ENCODE data around the gene CHST3.

The CHST3 gene

GRCh38 chr10:72016608-72017300 is 52.6 kb downstream of the CHST3 start:
- peak; percentile 54 to 80 for DNase-seq
- Histone ChIP-seq H3K9me3 (no peaks in the 10 kb centered on the region), H3K27ac (peak overlapping the region; percentile 56 to 61), H3K4me1 (peaks cover 0 to 57% (median 37%) of the 10 kb centered on the region in 4 donors), H3K36me3 (no peaks in the 10 kb centered on the region), H3K27me3 (no peaks in the 10 kb centered on the region), H3K4me3 (no peak overlapping the region)
- intact Hi-C loops (cut with DNase I; ENCODE audit: low total_unique reads), result no loop called here
- TF ChIP-seq CTCF (IDR thresholded peaks at IDR 0.05), result no peak

DNA sequence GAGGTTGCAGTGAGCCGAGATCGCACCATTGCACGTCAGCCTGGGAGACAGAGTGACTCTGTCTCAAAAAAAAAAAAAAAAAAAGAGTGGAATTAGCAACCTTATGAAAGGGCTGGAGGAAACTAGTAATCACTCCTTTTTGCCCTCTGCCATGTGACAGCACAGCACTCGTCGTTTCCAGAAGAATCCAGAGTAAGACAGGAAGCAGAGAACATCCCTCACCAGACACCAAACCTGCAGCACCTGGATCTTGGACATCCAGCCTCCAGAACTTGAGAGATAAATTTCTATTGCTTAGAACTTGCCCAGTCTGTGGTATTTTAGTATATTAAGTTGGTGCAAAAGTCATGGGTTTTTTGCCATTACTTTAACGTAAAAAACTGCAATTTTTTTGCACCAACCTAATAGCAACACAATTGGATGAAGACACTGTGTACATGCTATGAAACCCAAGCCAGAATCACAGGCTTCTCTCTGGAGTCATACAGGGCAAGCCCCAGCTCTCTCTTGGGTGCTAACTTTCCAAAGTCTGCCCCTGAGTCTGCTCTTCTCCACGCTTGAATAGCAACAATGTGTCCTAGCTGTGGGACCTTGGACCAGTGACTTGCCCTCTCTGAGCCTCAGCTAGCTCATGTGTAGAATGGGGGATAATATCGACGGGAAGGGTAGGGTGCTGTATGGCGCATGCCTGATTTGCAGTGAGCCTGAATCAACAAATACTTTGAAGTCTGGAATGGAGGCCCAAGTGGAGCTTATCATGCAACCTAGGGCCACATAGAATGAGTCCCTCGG is 55.1 kb downstream of the CHST3 start:
- Histone ChIP-seq H3K27ac (no peak overlapping the region), H3K27me3 (no peaks in the 10 kb centered on the region), H3K4me3 (no peak overlapping the region), H3K36me3 (no peaks in the 10 kb centered on the region), H3K9me3 (no peaks in the 10 kb centered on the region), H3K4me1 (peaks cover 0 to 59% (median 34%) of the 10 kb centered on the region in 4 donors)
- DNase-seq, result no peak
- TF ChIP-seq CTCF (IDR thresholded peaks at IDR 0.05), result no peak
- intact Hi-C loops (cut with DNase I; ENCODE audit: low total_unique reads), result no loop called here

- intact Hi-C loops (cut with DNase I; ENCODE audit: low total_unique reads), result no loop called here
- DNase-seq, result no peak
- peaks cover 0 to 43% (median 30%) of the 10 kb centered on the region in 4 donors for H3K4me1 ChIP-seq
- TF ChIP-seq CTCF (IDR thresholded peaks at IDR 0.05), result no peak
- no peak overlapping the region for H3K27ac ChIP-seq
- no peaks in the 10 kb centered on the region for H3K27me3 ChIP-seq
- no peak overlapping the region for H3K4me3 ChIP-seq
- no peaks in the 10 kb centered on the region for H3K9me3 ChIP-seq
- no peaks in the 10 kb centered on the region for H3K36me3 ChIP-seq
Observed at GRCh38 chr10:72020914-72021809, 57.0 kb downstream of the CHST3 start.

DNA sequence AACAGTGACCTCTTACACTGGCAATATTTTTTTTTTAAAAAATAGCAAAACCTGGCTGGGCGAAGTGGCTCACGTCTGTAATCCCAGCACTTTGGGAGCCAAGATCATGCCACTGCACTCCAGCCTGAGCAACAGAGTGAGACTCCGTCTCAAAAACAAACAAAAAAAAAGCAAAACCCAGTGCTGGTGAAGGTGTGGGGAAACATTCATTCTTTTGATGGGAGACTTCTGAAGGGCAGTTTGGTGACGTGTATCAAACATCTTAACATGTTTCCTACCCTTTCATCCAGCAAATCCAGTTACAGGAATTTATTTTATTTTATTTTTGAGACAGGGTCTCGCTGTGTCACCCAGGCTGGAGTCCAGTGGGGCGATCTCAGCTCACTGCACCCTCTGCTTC is 58.0 kb downstream of the CHST3 start:
- intact Hi-C loops (cut with DNase I; ENCODE audit: low total_unique reads), result no loop called here
- Histone ChIP-seq H3K4me3 (no peak overlapping the region), H3K9me3 (no peaks in the 10 kb centered on the region), H3K4me1 (peaks cover 0 to 32% (median 20%) of the 10 kb centered on the region in 4 donors), H3K27me3 (no peaks in the 10 kb centered on the region), H3K27ac (no peak overlapping the region), H3K36me3 (no peaks in the 10 kb centered on the region)
- DNase-seq, result no peak
- TF ChIP-seq CTCF (IDR thresholded peaks at IDR 0.05), result no peak

DNA sequence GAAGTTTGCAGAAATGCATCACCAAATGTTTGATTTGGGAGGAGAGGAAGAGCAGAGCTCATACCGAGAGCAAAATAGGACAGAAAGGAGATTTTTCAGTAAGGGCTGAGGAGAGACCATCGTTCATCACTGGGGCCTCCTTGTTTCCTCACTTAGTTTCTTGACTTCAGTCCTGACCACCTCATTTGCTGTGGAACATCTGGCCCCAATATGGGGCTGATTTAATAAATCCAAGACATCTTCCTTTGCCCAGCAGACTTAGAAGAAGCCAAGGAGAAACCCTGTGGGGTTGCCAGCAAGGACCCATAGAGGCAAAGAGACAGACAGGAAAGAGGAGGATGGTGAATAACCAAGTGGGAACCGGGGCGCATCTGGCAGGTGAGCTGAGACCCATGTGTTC is 60.4 kb downstream of the CHST3 start:
- intact Hi-C loops (cut with DNase I; ENCODE audit: low total_unique reads), result no loop called here
- H3K36me3 ChIP-seq, result no peaks in the 10 kb centered on the region
- H3K27me3 ChIP-seq, result no peaks in the 10 kb centered on the region
- TF ChIP-seq CTCF (IDR thresholded peaks at IDR 0.05), result no peak
- H3K9me3 ChIP-seq, result no peaks in the 10 kb centered on the region
- H3K4me3 ChIP-seq, result no peak overlapping the region
- H3K4me1 ChIP-seq, result peaks cover 0 to 18% (median 9%) of the 10 kb centered on the region in 4 donors
- no peak overlapping the region for H3K27ac ChIP-seq
- no peak for DNase-seq

All from tibial artery (tissue), 4 donors.